ENCODE measurements around the gene BRD3.

Gene BRD3

DNA sequence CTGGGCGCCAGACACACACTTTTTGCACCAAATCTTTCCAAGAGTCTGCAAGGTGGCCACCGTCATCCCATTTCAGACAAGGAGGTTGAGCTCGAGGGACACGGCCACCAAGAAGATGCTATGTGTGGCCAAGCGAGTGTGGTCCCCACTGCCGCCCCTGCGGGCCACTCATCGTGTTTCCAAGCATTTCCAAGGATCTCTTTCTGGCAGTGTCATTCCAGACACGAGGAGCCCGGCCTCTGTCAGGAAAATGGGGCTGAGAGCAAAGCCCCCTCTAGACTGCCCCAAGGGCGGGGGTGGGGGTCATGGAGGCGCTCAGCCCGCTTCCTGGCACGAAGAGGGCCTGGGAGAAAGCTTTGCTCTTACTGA lies 86.3 kb downstream of the BRD3 start:
- no peak for DNase-seq (ENCODE audit: low read depth)
- H3K4me3 ChIP-seq (ENCODE audit: low read length) = no peak overlapping the region
- TF ChIP-seq CTCF (conservative IDR thresholded peaks at IDR 0.05; ENCODE audit: low read length) = no peak

DNA sequence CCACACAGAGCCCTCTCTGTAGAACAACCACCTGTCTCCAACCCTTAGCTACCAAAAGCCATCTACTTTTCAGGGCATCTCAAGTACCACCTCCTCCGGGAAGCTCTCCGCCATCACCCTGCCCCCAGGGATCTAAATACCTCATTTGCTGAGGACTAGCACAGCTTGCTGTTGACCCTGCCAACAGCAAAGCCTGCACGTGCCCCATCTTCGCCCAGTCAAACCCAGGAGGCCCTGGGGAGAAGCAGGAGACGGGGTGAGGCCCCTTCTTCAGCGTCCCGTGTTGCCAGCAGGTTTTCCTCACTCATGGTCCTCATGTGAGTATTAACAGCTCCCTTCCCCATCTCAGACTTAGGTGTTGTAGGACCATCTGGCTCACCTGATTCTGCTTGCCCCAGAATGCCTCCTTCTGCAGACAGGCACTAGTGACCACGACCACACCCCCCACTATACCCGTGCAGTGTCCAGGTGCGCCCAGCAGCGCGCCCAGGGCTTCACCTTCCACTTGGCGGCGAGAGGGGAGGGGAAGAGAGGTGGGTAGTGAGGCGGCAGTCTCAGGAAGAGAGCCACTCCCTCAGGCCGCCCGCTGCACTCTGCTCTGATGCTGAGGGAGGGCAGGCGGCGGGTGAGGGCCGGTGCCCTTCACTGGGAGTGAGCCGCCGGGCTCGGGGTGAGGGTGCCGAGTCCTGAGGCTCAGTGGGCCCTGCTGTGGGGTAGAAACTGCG lies 86.8 kb downstream of the BRD3 start:
- TF ChIP-seq CTCF (conservative IDR thresholded peaks at IDR 0.05; ENCODE audit: low read length) = no peak
- no peak for DNase-seq (ENCODE audit: low read depth)
- no peak overlapping the region for H3K4me3 ChIP-seq (ENCODE audit: low read length)

Measured in AG10803 (cell line).